Iris pigment epithelial cell (primary cell): Measurements from ENCODE around the gene NARS2.
"Not testable (repeated sequence)": the region's sequence is repeated elsewhere in the genome, so short reads cannot be mapped to it uniquely, and the experiment has no call there.

Source experiments
- DNase-seq: peaks from one replicate; pipeline ENCODE4 v3.0.0-alpha.2; 2011; ENCODE audit warnings: low read depth

The NARS2 gene

DNA sequence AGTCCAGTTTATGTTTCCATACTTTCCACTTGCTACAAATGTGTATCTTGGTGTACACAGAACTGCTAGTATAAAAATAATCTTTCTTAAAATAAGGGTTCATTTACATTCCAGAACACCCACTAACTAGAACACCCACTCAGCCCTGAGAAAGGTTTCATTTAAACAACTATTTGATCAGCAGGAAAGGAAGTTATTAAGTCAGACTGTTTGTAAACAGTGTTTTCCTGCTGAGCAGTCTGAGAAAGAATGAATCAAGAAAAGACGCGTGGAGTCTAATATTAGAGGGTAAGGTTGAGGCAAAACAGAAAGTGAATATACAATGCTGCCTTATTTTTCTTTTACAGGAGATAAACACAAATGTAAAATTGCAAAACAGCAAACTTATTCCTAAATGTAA is 32.7 kb downstream of the NARS2 start:
- peak; percentile 70 for DNase-seq

DNA sequence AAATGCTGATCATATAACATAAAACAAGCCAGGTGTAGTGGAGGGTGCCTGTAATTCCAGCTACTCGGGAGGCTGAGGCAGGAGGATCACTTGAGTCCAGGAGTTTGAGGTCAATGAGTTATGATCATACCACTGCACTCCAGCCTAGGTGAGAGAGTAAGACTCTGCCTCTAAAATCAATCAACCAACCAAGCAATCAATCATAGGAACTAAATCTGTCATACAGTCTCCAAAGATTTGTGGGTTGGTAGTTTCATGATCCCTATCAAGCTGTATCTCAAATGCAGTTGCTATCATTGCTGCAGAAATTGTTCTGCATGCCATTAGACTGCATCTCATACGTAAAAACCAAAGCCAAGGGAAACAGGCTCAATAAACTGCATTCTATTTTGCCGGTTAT is 33.1 kb downstream of the NARS2 start:
- DNase-seq: no peak

DNA sequence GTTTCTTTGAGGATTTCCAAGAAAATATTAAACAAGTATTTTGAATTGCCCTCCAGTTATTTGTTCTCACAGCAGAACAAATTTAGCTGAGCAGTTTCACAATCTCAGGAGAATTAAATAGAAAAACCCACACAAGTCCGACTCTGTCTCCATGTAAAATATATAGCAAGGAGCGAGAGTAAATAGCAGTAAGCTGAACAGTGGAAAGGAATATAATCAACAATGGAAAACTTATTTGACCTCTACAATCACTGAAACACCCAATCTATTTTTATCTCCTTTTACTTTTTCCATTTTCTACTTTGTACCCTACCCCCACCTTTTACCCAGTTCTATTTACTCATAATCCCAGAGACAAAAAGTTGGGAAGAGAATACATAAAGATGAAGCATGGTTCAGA is 34.4 kb downstream of the NARS2 start:
- no peak for DNase-seq

DNA sequence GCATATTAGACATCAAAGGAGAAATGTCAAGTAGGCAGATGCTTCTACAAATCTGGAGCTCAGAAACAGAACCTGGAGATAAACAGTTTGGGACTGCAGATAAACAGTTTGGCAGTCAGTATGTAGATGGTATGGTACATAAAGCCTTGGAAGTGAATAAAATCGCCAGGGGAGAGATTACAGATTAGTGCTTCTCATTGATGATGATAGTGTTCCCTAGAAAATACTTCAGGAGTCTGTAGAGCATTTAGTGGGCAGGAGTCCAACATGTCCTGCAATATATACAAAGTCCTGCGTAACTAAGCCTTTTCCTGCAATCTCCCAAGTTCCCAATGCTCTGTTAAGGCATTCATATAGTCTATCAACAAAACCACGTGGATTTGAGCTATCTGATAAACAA is 35.2 kb downstream of the NARS2 start:
- peak; percentile 51 for DNase-seq

DNA sequence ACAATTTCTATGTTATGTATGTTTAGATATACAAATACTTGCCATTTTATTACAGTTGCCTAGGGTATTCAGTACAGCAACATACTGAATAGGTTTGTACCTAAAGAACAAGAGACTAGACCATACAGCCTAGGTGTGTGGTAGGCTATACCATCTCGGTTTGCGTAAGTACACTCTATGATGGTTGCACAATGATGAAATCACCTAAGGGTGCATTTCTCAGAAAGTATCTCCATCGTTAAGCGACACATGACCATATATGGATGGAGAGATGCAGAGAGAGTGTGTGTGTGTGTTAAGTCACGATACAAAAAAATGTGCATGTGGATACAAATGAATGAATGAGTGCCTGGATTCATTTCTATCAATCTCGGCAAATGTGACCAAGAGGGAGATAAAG is 37.7 kb downstream of the NARS2 start:
- DNase-seq: no peak

DNA sequence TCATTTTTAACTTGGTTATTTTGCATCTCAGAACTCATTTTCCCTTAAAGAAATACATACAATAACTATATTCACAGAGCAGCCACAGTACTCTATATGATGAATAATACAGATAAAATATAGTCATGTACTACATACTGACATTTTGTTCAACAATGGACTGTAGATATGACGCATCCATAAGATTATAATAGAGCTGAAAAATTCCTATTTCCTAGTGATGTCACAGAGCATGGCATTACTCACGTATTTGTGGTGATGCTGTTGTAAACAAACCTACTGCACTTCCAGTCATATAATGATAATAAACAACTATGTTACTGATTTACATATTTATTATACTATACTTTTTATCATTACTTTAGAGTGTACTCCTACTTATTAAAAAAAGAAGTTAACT is 38.7 kb downstream of the NARS2 start:
- DNase-seq: peak; percentile 85

DNA sequence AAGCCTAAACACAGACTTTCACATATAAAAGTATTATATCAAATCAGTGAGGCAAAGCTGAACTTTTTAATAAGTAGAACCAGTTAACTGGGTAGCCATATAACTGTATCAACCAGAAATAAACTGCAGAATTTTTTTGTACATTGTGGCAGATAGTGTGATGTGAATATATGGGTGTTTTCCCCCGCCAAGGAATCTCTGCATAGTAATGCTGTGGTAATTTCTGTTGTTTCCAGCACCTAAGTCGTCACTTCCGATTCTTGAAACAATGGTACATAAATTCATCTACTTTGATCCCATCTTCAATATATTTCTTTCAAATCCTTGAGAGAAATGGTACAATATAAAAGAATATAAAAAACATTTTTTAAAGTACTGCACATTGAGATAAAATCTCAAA is 39.6 kb downstream of the NARS2 start:
- DNase-seq: no peak

DNA sequence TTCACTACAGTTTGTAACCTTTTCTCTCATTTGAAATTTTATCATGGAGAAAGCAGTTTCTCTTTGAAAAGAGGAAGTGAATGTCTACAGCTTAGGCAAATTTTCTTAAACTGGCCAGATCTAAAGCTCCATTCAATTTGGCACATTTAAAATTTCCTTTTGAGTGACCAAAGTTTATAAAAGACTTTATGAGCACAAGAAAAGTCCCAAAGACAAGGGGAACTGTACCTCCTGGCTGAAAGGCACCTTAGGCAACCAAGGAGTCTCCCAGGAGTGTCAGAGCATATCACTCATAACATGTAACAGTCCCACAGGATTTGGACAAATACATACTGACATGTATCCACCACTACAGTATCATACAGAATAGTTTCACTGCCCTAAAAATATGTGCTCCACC is 41.3 kb downstream of the NARS2 start:
- DNase-seq: no peak

DNA sequence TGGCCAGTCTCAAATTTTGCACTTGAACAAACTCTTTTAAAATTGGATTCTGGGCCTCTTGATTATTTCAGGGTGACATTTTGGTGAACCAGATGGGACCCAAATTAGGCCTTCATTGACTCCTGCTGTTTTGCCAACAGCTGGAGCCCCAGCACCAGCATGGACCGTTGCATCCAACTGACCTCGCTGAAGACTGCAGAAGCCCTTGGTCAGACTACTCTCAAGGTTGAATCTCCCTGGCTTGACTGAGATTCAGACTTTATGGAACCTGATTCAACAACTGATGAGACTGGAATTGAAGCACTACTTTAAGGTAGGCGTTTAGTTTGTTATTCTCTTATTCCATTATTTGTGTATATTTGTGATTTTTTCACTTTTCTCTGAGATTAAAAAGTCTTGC is 41.7 kb downstream of the NARS2 start:
- DNase-seq: no peak

DNA sequence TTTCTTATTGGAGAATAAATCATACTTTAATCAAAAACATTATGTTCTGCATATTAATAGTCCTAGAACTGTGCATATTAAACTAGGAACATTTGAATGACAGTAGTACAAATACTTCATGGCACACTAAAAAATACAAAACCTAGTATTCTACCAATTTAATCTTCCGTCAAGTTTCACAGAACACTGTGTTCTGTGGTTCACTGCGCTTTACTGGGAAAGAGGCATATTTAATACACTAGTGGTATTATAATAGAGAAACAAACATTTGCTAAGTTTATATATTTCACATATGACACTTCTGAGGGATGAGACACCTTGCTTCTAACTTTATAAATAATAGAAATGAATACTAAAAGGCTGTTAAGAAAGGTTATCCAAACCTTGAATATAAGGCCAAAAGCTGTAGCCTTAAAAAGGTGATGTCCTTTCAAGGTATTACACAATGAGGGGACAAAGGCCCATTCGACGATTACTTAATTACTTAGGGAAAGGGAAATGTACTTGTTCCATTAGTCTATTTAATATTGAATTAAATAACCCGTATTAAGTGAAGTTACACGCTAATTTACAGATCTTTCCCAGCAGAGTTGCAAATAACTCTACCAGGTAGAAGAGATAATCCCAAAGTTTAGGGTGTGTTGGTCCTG is 48.0 kb downstream of the NARS2 start:
- DNase-seq: no peak

DNA sequence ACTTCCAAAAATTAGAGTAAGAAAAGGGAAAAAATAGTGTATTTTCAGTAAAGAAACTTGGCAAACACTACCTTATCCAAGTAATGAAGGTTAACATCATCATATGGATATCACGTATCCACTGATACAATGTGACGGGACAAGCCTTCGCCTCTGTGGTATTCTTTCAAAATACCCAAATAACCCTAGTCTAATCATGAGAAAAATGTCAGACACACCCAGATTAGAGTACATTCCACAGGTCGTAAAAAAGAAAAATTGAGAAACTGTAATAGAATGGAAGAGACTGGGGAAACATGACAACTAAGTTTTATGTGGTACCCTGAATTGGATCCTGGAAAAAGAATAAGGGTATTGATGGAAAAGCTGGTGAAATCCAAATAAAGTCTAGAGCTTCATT is 48.9 kb downstream of the NARS2 start:
- peak; percentile 44 for DNase-seq

DNA sequence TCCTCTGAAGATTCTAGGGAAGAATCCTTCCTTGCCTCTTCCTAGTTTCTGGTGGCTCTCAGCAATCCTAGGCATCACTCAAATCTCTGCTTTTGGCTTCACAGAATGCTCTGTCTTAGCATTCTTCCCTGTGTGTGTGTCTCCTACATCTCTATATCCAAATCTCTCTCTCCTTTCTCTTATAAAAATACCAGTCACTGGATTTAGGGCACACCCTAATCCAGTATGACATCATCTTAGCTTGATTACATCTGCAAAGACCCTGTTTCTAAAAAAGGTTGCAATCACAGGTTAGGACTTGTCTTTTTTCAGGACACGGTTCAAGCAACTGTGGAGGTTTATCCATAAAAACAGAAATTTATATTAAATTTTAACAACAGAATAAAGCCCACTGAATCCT is 54.4 kb downstream of the NARS2 start:
- no peak for DNase-seq

DNA sequence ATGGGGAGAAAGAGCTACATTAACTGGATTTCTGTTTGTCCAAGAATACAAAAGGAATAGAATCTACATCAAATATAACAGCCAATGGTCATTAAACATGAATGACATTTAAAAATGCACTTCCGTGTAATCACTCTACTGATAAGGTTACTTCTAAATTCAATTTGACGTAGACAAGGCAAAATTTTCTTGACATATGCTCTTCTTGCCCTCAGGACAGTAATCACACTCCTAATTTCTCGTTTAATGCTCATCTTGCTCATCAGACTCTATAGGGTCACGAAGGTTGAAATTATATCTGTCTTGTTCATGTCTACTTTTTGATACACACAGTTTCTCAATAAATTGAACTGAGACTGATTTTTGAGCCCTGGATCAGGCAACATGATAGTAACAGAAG is 58.4 kb downstream of the NARS2 start:
- DNase-seq: no peak

DNA sequence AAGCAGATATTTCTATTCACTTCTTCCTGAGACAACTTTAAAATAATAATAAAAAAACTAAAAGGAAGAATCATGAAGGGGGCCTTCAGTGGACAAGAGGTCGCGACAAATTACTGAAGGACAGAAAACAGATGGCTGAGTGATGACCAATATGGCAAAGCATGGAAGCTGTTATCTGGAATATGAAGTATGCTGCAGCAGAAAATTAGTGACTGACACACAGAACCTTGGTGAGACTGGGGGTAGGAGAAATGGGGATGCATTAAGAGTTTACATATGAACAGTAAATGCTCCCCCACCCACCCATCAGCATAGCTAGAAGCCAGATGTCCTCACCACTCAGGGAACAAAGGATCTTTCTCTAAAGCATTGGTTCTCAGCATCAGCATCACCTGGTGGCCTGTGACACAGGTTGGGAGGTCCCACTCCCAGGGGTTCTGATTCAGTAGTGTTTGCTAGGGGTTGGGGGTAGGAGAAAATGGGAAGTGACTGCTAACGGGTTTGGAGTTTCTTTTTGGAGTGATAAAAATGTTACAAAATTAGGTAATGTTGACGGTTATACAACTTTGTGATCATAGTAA is 59.7 kb downstream of the NARS2 start:
- DNase-seq: no peak

DNA sequence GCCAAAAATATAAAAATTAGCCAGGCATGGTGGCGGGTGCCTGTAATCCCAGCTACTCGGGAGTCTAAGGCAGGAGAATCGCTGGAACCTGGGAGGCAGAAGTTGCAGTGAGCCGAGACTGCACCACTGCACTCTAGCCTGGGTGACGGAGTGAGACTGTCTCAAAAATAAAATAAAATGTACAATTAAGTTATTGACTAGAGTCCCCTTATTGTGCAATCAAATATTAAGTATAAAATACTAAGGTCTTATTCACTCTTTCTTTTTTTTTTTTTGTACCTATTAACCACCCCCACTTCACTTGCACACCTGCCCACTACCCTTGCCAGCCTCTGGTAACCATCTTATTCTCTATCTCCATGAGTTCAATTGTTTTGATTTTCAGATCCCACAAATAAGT is 61.6 kb downstream of the NARS2 start:
- DNase-seq: not testable (repeated sequence)

DNA sequence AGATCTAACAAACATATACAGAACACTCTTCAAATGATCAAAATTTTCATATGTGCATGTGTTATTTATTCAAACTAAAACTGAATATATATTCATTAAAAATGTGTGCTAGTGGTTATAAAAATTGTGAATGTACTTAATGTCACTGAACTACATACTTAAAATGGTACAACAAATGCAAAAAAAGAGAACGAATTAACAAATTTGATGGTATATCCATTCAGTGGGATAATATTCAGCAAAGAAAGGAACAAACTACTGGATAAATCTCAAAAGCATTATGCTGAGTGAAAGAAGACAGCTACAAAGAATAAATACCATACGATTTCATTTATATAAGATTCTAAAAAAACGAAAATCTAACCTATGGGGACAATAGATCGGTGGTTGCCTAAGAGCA is 64.1 kb downstream of the NARS2 start:
- DNase-seq: no peak

DNA sequence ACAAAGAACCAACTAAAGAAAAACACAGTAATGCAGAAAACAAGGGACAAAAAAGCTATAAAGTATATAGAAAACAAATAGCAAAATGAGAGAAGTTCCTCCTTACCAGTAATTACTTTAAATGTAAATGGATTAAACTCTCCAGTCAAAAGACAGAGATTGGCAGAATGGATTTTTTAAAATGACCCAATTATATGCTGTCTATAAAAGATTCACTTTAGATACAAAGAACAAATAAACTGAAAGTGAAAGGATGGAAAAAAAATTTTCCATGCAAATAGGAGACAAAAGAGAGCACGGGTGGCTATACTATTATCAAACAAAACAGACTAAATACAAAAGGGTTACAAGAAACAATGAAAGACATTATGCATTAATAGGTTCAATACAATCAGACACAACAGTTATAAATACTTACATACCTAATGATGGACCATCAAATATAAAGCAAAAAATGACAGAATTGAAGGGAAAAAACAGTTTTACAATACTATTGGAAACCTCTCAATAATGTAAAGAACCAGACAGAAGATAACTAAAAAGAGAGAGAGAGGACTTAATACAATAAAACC is 64.6 kb downstream of the NARS2 start:
- no peak for DNase-seq

DNA sequence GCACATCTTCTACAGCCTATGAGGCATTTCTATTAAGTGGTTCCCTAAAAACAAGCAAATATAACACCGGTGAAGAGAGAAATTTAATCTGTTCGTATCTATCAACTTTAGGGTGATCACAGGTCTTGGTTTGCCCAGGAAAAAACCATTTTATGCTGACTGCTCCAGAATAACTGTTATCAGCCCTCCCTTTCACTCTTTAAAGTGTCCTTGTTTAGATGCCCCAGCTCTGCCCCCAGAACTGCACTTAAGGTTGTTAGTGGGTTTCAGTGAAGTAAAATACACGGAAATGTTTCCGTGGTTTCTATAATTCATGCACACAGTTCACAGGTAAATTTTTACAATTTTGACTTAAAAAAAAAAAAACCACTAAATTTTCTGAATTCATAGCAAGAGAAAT is 70.0 kb downstream of the NARS2 start:
- no peak for DNase-seq

DNA sequence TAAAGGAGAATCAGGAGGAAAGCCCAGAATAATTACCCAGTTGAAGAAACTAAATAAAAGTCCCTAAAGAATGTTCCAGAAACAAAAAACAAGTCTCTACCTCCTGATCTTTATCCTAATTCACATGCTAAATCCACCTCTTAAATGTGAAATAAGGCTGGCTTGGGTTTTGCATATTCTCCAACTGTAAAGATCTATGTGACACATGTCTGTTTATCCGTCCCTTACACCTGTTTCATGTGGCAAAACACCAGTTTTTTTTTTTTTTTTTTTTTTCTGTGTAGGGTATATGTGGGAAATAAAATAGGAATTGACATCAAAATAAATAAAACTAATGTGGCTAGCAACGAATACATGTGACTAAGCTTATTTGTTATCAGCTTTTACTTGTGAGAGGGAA is 70.5 kb downstream of the NARS2 start:
- no peak for DNase-seq

DNA sequence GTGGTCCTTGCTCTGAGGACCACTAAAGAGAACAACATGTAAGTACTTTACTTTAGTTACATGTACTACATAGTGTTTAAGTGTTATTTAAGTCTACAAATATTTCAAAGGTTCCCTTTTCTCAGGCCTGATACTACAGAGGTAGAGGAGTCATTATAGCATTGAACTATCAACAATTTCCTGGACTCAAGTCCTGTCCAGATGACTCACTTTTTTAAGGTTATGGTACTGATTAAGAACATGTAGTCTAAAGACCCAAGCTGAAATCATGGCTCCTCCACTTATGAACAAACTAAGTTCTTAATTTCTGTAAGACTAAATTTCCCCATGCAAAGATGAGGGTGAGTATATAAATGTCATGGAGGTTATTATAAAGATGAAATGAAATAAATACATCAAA is 74.7 kb downstream of the NARS2 start:
- peak; percentile 31 for DNase-seq

DNA sequence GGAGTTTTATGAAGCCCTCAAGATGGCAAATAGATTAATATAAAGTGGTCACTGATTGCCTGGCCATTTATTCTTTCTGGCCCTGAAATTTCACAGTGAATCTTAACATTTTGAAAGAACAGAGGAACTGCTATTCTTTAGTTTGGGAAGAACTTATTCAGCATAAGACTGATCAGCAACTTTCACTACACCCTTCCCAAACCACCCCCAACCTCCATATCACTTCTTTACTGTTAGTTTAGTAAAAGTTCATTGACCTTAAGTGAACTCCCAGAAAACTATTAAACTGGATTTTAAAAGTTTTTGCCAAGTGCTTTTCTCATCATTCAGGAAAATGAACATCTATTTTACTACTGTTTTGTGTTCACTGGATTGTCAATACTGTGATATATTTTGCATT is 77.4 kb downstream of the NARS2 start:
- DNase-seq: no peak

DNA sequence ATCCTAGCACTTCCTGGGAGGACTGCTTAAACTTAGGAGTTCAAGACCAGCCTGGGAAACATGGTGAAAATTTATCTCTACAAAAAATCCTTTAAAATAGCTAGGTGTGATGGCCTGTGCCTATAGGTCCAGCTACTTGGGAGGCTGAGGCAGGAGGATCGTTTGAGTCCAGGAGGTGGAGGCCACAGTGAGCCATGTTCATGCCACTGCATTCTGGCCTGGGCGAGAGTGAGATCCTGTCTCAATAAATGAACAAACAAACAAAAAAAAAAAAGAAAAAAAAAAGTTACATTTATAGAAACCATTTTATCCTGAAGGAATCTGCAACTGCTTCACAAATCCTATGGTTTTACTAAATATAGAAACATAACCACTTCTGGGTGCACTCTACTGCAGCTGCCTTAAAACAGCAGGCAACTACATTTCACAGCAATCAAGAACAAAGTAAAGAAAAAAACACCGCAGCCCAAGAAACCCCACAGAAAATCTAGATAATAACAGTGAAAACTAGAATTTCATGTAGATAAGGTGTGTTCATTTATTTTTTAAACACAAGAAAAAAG is 81.2 kb downstream of the NARS2 start:
- no peak for DNase-seq

DNA sequence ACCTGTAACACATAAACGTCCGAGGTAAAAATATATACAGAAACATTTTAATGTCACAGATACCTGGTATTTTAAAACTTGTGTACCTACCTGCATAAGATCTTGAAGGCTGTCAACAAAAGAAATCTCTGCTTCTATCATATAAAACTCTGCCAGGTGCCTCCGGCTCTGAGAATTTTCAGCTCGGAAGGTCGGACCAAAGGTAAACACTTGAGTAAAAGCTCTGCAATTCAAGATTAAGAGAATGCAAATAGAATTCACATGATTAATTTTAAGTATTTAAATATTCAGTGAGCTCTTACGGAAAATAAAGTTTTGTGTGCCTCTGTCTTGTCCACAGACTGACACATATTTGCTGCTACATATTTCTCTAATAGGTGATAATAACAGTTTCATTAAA is 81.7 kb downstream of the NARS2 start:
- no peak for DNase-seq

DNA sequence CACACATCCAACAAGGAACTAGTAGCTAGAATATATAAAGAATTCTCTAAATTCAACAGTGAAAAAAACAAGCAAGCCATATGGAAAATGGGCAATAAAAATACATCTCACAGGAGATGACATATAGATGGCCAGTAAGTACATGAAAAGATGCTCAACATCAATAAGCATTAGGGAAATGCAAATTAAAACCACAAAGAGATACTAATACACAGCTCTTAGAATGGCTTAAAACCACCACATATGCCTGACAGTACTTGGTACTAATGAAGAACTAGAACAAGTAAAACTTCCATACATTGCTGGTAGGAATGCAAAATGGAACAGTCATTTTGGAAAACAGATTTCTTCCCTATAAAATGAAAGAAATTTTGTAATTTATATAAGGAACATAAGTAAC is 85.5 kb downstream of the NARS2 start:
- DNase-seq: no peak
